H1 (cell line): ENCODE measurements around the gene GPC6. TPM values are rescaled to one million over a fixed set of nuclear protein-coding genes. Genes with fewer than 3 reads are reported as not detected.
A peak's percentile ranks its signal among the peaks of the same experiment; 100 is the strongest.

Source experiments
- CTCF ChIA-PET: fragments of 300-600 bp; sonication (Branson Sonifier 250); formaldehyde crosslinking; loops from one replicate; lab custom pipeline; 2021; ENCODE audit not compliant: partially characterized antibody; lab: Charles Lee
- POLR2A ChIA-PET: fragments of 300-600 bp; sonication (Branson Sonifier 250); formaldehyde crosslinking; loops from one replicate; lab custom pipeline; 2021; ENCODE audit warnings: inconsistent platforms; ENCODE audit not compliant: partially characterized antibody; lab: Charles Lee
- DNase-seq, 2 experiments: peaks; one replicate each; pipeline versions ENCODE4 v3.0.0 to v3.0.0-alpha.2; 2010 to 2022; ENCODE audit warnings: low spot score in 2 of 2, low read depth in 1 of 2, mixed read lengths in 1 of 2
- FAIRE-seq: peaks from 2 replicates; lab custom pipeline; 2011; peaks lifted over from hg19 to GRCh38; lab: Jason Lieb, UNC
- H2AFZ ChIP-seq: 2 replicates; pipeline ENCODE4 v1.8.1; 2012; ENCODE audit warnings: low read length, inconsistent platforms
- H2AK5ac ChIP-seq: 2 replicates; pipeline ENCODE4 v1.6.1; 2013; ENCODE audit warnings: low read depth, low read length
- H2BK120ac ChIP-seq: replicated peaks from 2 replicates; pipeline ENCODE3; 2013; ENCODE audit warnings: low read depth, low read length, inconsistent platforms
- H2BK12ac ChIP-seq: 2 replicates; pipeline ENCODE4 v1.6.1; 2013; ENCODE audit warnings: low read depth, low read length
- H2BK15ac ChIP-seq: 2 replicates; pipeline ENCODE4 v1.6.1; 2013; ENCODE audit warnings: low read length
- H2BK20ac ChIP-seq: 2 replicates; pipeline ENCODE4 v1.6.1; 2013; ENCODE audit warnings: low read length
- H2BK5ac ChIP-seq: 2 replicates; pipeline ENCODE4 v1.6.1; 2013; ENCODE audit warnings: low read depth, low read length
- H3K14ac ChIP-seq: 2 replicates; pipeline ENCODE4 v1.6.1; 2013; ENCODE audit warnings: inconsistent platforms; ENCODE audit not compliant: insufficient read length
- H3K18ac ChIP-seq: 2 replicates; pipeline ENCODE4 v1.6.1; 2013; ENCODE audit warnings: low read length; ENCODE audit errors: extremely low read depth
- H3K23ac ChIP-seq: 2 replicates; pipeline ENCODE4 v1.6.1; 2013; ENCODE audit warnings: inconsistent platforms; ENCODE audit not compliant: insufficient read length
- H3K23me2 ChIP-seq: 2 replicates; pipeline ENCODE4 v1.6.1; 2013; ENCODE audit warnings: low read depth, low read length
- H3K27ac ChIP-seq: 2 replicates; pipeline ENCODE4 v1.6.1; 2011; ENCODE audit warnings: low read depth, low read length, inconsistent platforms
- H3K27me3 ChIP-seq, 4 experiments: replicated peaks in 1 of 4; 1 replicate in 1 of 4; 2 replicates in 3 of 4; pipeline versions ENCODE4 v1.6.1 to v1.8.1; 2011 to 2013; ENCODE audit warnings: low read length in 3 of 4, mild to moderate bottlenecking in 3 of 4, inconsistent platforms in 2 of 4, mixed read lengths in 2 of 4, moderate library complexity in 1 of 4; ENCODE audit not compliant: control insufficient read depth in 3 of 4, insufficient read depth in 3 of 4; ENCODE audit errors: extremely low read depth in 1 of 4
- H3K36me3 ChIP-seq, 4 experiments: 2 replicates each; pipeline versions ENCODE4 v1.6.1 to v1.8.1; 2011 to 2013; ENCODE audit warnings: mild to moderate bottlenecking in 4 of 4, low read length in 3 of 4, moderate library complexity in 2 of 4, control low read depth in 1 of 4, inconsistent platforms in 1 of 4; ENCODE audit not compliant: insufficient read depth in 4 of 4, control insufficient read depth in 2 of 4
- H3K4ac ChIP-seq: replicated peaks from 2 replicates; pipeline ENCODE3; 2013; ENCODE audit warnings: low read length, low read depth, mixed read lengths, inconsistent platforms; ENCODE audit not compliant: insufficient read length
- H3K4me1 ChIP-seq, 4 experiments: replicated peaks in 1 of 4; 1 replicate in 1 of 4; 2 replicates in 3 of 4; pipeline versions ENCODE4 v1.6.1 to v1.8.1; 2011 to 2013; ENCODE audit warnings: low read length in 3 of 4, inconsistent platforms in 2 of 4, mixed read lengths in 1 of 4; ENCODE audit not compliant: insufficient read depth in 4 of 4, control insufficient read depth in 3 of 4
- H3K4me2 ChIP-seq, 2 experiments: 2 replicates each; pipeline versions ENCODE4 v1.6.1 to v1.8.1; 2011 to 2013; ENCODE audit warnings: low read depth in 2 of 2, low read length in 2 of 2, control low read depth in 1 of 2, inconsistent platforms in 1 of 2, mild to moderate bottlenecking in 1 of 2; ENCODE audit not compliant: insufficient read depth in 1 of 2
- H3K4me3 ChIP-seq, 4 experiments: fragments of 200-600, 300-600 bp in 1 of 4; sonication (generic), shearing (Covaris generic), sonication (Bioruptor Twin) in 1 of 4; 2 replicates each; pipeline versions ENCODE4 v1.5.1 to v1.8.1; 2011 to 2016; ENCODE audit warnings: low read length in 4 of 4, low read depth in 3 of 4, control low read depth in 2 of 4, inconsistent platforms in 2 of 4, mild to moderate bottlenecking in 2 of 4, mixed read lengths in 1 of 4, moderate library complexity in 1 of 4; ENCODE audit not compliant: insufficient read depth in 2 of 4; ENCODE audit errors: extremely low read depth in 1 of 4
- H3K56ac ChIP-seq: replicated peaks from 2 replicates; pipeline ENCODE3; 2013; ENCODE audit warnings: low read depth, mild to moderate bottlenecking, mixed read lengths, low read length, inconsistent platforms; ENCODE audit not compliant: insufficient read length
- H3K79me1 ChIP-seq: 2 replicates; pipeline ENCODE4 v1.6.1; 2013; ENCODE audit warnings: low read depth, low read length, control low read depth
- H3K79me2 ChIP-seq, 2 experiments: 2 replicates each; pipeline versions ENCODE4 v1.6.1 to v1.8.1; 2012 to 2013; ENCODE audit warnings: low read length in 2 of 2, mild to moderate bottlenecking in 2 of 2, inconsistent platforms in 1 of 2; ENCODE audit not compliant: insufficient read depth in 2 of 2, control insufficient read depth in 1 of 2
- H3K9ac ChIP-seq, 4 experiments: replicated peaks in 1 of 4; 1 replicate in 1 of 4; 2 replicates in 3 of 4; pipeline versions ENCODE4 v1.6.1 to v1.8.1; 2011 to 2013; ENCODE audit warnings: low read depth in 3 of 4, low read length in 3 of 4, control low read depth in 2 of 4, mild to moderate bottlenecking in 2 of 4, moderate library complexity in 2 of 4, inconsistent platforms in 1 of 4; ENCODE audit errors: extremely low read depth in 1 of 4
- H3K9me3 ChIP-seq, 2 experiments: 2 replicates each; pipeline versions ENCODE4 v1.6.1 to v1.8.1; 2012 to 2013; ENCODE audit warnings: mild to moderate bottlenecking in 2 of 2, moderate library complexity in 2 of 2, control low read depth in 1 of 2, inconsistent platforms in 1 of 2, low read depth in 1 of 2, low read length in 1 of 2, mixed read lengths in 1 of 2; ENCODE audit not compliant: insufficient read depth in 2 of 2
- H4K20me1 ChIP-seq, 2 experiments: replicated peaks in 1 of 2; 2 replicates each; pipeline versions ENCODE3 to v1.8.1; 2011 to 2013; ENCODE audit warnings: inconsistent platforms in 2 of 2, low read length in 2 of 2, mild to moderate bottlenecking in 1 of 2; ENCODE audit not compliant: insufficient read depth in 2 of 2, control insufficient read depth in 1 of 2
- H4K5ac ChIP-seq: 2 replicates; pipeline ENCODE4 v1.6.1; 2013; ENCODE audit warnings: low read length, low read depth, mixed read lengths, inconsistent platforms; ENCODE audit not compliant: insufficient read length
- H4K8ac ChIP-seq: 2 replicates; pipeline ENCODE4 v1.8.0; 2013; ENCODE audit warnings: mild to moderate bottlenecking, moderate library complexity, low read length, inconsistent platforms; ENCODE audit not compliant: insufficient read depth; ENCODE audit errors: extremely low read depth
- H4K91ac ChIP-seq: replicated peaks from 2 replicates; pipeline ENCODE3; 2013; ENCODE audit warnings: low read length, mixed read lengths, inconsistent platforms; ENCODE audit not compliant: insufficient read length
- CBX8 ChIP-seq: fragments of 300-800, 300-1000 bp; sonication (generic); IDR thresholded peaks from 2 replicates; pipeline ENCODE4 v1.7.1; 2016; ENCODE audit warnings: low read depth, low read length, borderline replicate concordance
- EP300 ChIP-seq, 2 experiments: IDR thresholded peaks; 1 replicate in 1 of 2; 2 replicates in 1 of 2; pipeline ENCODE4 v1.6.1; 2011 to 2012; ENCODE audit warnings: low read depth in 2 of 2, low read length in 2 of 2, mild to moderate bottlenecking in 2 of 2, borderline replicate concordance in 1 of 2, inconsistent platforms in 1 of 2, moderate library complexity in 1 of 2
- GTF2F1 ChIP-seq: IDR thresholded peaks from 2 replicates; pipeline ENCODE4 v1.6.1; 2012; ENCODE audit warnings: low read depth, low read length, improper control_type of control experiment, borderline replicate concordance
- PHF8 ChIP-seq: fragments of 200-600 bp; sonication (generic); conservative IDR thresholded peaks from 2 replicates; pipeline ENCODE4 v1.7.1; 2012; ENCODE audit warnings: low read depth, mild to moderate bottlenecking, inconsistent platforms, low read length, moderate library complexity
- POLR2A ChIP-seq, 2 experiments: IDR thresholded peaks; 1 replicate in 1 of 2; 2 replicates in 1 of 2; pipeline ENCODE4 v1.6.1; 2011; ENCODE audit warnings: low read depth in 2 of 2, low read length in 2 of 2, mild to moderate bottlenecking in 2 of 2; ENCODE audit errors: control extremely low read depth in 1 of 2
- SIRT6 ChIP-seq: IDR thresholded peaks from one replicate; pipeline ENCODE4 v1.7.1; 2012; ENCODE audit warnings: low read length, inconsistent platforms
- SP4 ChIP-seq: IDR thresholded peaks from 2 replicates; pipeline ENCODE4 v1.6.1; 2012; ENCODE audit warnings: low read length, inconsistent platforms
- TBP ChIP-seq: IDR thresholded peaks from 2 replicates; pipeline ENCODE4 v1.6.1; 2011; ENCODE audit warnings: low read depth, low read length, improper control_type of control experiment
- YY1 ChIP-seq: IDR thresholded peaks from 2 replicates; pipeline ENCODE4 v1.6.1; 2011; ENCODE audit warnings: low read depth, mild to moderate bottlenecking, low read length
- WGBS, 2 experiments: shearing (Covaris generic) in 1 of 2; methylation state at CpG; one replicate each; pipeline versions ENCODE4 v1.1.6 to v1.1.7; 2013 to 2015; ENCODE audit warnings: low lambda C conversion rate in 2 of 2, mixed read lengths in 2 of 2, inconsistent platforms in 1 of 2, low coverage in 1 of 2, missing lambda C conversion rate in 1 of 2; ENCODE audit not compliant: insufficient replicate concordance in 2 of 2, insufficient coverage in 1 of 2, insufficient read length in 1 of 2; ENCODE audit errors: extremely low coverage in 1 of 2, missing lambda C conversion rate in 1 of 2; 5-methylcytosine and 5-hydroxymethylcytosine counted together
- polyA plus RNA-seq, 7 experiments: library from polyadenylated mRNA; depleted of rRNA in 3 of 7; stranded (reverse) in 5 of 7; unstranded in 2 of 7; fragments of >200 nt in 5 of 7; fragments of 200-250 nt in 2 of 7; gene quantifications; 1 replicate in 5 of 7; 2 replicates in 1 of 7; 4 replicates in 1 of 7; pipeline versions ENCODE4 v1.2.1 to v1.2.3, GENCODE V29; 2011 to 2013; ENCODE audit warnings: missing spikeins in 2 of 7, mixed read lengths in 2 of 7
- total RNA-seq: library from RNA; stranded (reverse); fragmentation: NEBNext Ultra II Directional; extraction: Animal tissue kit (Norgen Biotek cat#: 25700); gene quantifications from 2 replicates; pipeline ENCODE4 v1.2.1, GENCODE V29; 2021

GPC6 gene
- total and polyA plus RNA-seq, 2 of the 8 experiments (the other 6 are each of a cell fraction or from before 2014, with no cell fraction given) = 5.4 to 12.0 TPM

- Histone ChIP-seq H3K56ac (no peak overlapping the region), H3K4me3 (no peak overlapping the region), H3K36me3 (no peaks in the 10 kb centered on the region), H2AFZ (0 out of 2 replicates have a peak overlapping the region, but pooled peaks have one; percentile 30), H2BK20ac (no peak overlapping the region), H3K14ac (no peak overlapping the region), H3K23me2 (no peaks in the 10 kb centered on the region), H4K5ac (no peak overlapping the region), H3K79me2 (no peaks in the 10 kb centered on the region), H2AK5ac (no peak overlapping the region; the same call in 1 of the 2 replicates), H2BK5ac (no peak overlapping the region), H3K79me1 (no peaks in the 10 kb centered on the region; the same call in 1 of the 2 replicates), H2BK15ac (no peak overlapping the region), H3K27me3 (no peaks in the 10 kb centered on the region), H2BK120ac (no peak overlapping the region), H3K4me1 (peaks cover 0 to 3% (median under 1%) of the 10 kb centered on the region in 4 experiments; a peak in 1 of 7 replicates), H3K9ac (no peak overlapping the region), H4K8ac (no peak overlapping the region), H3K18ac (no peak overlapping the region), H3K9me3 (no peaks in the 10 kb centered on the region), H3K23ac (no peak overlapping the region), H3K4me2 (no peak overlapping the region), H4K91ac (no peak overlapping the region), H3K4ac (no peak overlapping the region), H4K20me1 (no peaks in the 10 kb centered on the region), H2BK12ac (no peak overlapping the region), H3K27ac (no peak overlapping the region)
- no peak for DNase-seq
- POLR2A ChIA-PET = no interaction called here
- FAIRE-seq = no peak
- CTCF ChIA-PET = no interaction called here
- no peak for TF ChIP-seq PHF8
- TF ChIP-seq GTF2F1 = no peak
- no peak for TF ChIP-seq POLR2A (IDR thresholded peaks at IDR 0.05; ENCODE audit: control extremely low read depth in 1 of 2, low read depth in 2 of 2, low read length in 2 of 2)
- TF ChIP-seq CBX8 = no peak
- TF ChIP-seq TBP = no peak
- TF ChIP-seq YY1 = no peak
- no peak for TF ChIP-seq SP4
- no peak for TF ChIP-seq SIRT6
- no peak for TF ChIP-seq EP300 (IDR thresholded peaks at IDR 0.05; ENCODE audit: borderline replicate concordance in 1 of 2, low read depth in 2 of 2, low read length in 2 of 2)
- 93% methylated on average over 6 of the region's 6 CpGs; no CpG with 5 or more reads in 1 of the 2 experiments for WGBS, 2 experiments
Measured at GRCh38 chr13:93420887-93421286, 194.3 kb downstream of the GPC6 start.
